ENCODE data around the gene MPI. TPM values are rescaled to one million over a fixed set of nuclear protein-coding genes. Genes with fewer than 3 reads are reported as not detected.

The MPI gene
- total RNA-seq = 10 to 100 TPM; 28.8 to 73.3 (median 33.7) TPM

- intact Hi-C loops (cut with DNase I; ENCODE audit: low total_unique reads) = no loop called here
- TF ChIP-seq CTCF (IDR thresholded peaks at IDR 0.05) (peak in 1 of 4 experiments; percentile 41), POLR2A (IDR thresholded peaks at IDR 0.05) (peak in 1 of 2 donors; percentile 63)
- Histone ChIP-seq H3K27me3 (no peaks in the 10 kb centered on the region), H3K36me3 (no peaks in the 10 kb centered on the region), H3K27ac (peak within 1 kb of the TSS; percentile 81 to 85), H3K4me3 (peak within 1 kb of the TSS; percentile 83 to 87), H3K4me1 (peaks cover 0 to 11% of the 10 kb centered on the region in 2 donors), H3K9me3 (no peaks in the 10 kb centered on the region)
- DNase-seq = peak; percentile 78 to 81
Measured at GRCh38 chr15:74889883-74890664, at the start of gene MPI. Gene MPI (plus strand): TSS chr15:74890042. CDS start chr15:74890074, 32 bp downstream.

- no peaks in the 10 kb centered on the region for H3K27me3 ChIP-seq
- peaks cover 0 to 17% of the 10 kb centered on the region in 2 donors for H3K4me1 ChIP-seq
- no peak overlapping the region for H3K27ac ChIP-seq
- no peak for DNase-seq
- no peaks in the 10 kb centered on the region for H3K36me3 ChIP-seq
- no peak overlapping the region for H3K4me3 ChIP-seq
- no peak for TF ChIP-seq POLR2A (IDR thresholded peaks at IDR 0.05)
- intact Hi-C loops (cut with DNase I; ENCODE audit: low total_unique reads) = no loop called here
- no peaks in the 10 kb centered on the region for H3K9me3 ChIP-seq
Measured at GRCh38 chr15:74840851-74841775, 48.7 kb upstream of the MPI start.

GRCh38 chr15:74841891-74842373 is 47.9 kb upstream of the MPI start:
- Histone ChIP-seq H3K27me3 (no peaks in the 10 kb centered on the region), H3K36me3 (no peaks in the 10 kb centered on the region), H3K9me3 (no peaks in the 10 kb centered on the region), H3K4me3 (peak overlapping the region; percentile 77 to 84), H3K27ac (peak overlapping the region; percentile 91 to 92), H3K4me1 (peaks cover 0 to 17% of the 10 kb centered on the region in 2 donors)
- intact Hi-C loops (cut with DNase I; ENCODE audit: low total_unique reads) = no loop called here
- TF ChIP-seq CTCF (IDR thresholded peaks at IDR 0.05) (no peak), POLR2A (IDR thresholded peaks at IDR 0.05) (no peak)
- no peak for DNase-seq

GRCh38 chr15:74842581-74843444 is 47.0 kb upstream of the MPI start, which contains the start of gene ULK3:
Gene ULK3 (minus strand): TSS chr15:74843156. CDS start chr15:74843105, 51 bp downstream.
- Histone ChIP-seq H3K36me3 (no peaks in the 10 kb centered on the region), H3K27me3 (no peaks in the 10 kb centered on the region), H3K9me3 (no peaks in the 10 kb centered on the region), H3K4me3 (peak within 1 kb of the TSS; percentile 77 to 84), H3K27ac (peak within 1 kb of the TSS; percentile 91 to 92), H3K4me1 (peaks cover 0 to 17% of the 10 kb centered on the region in 2 donors)
- TF ChIP-seq POLR2A (IDR thresholded peaks at IDR 0.05) = peak in 1 of 2 donors; percentile 72
- peak; percentile 51 to 95 (median 87) for TF ChIP-seq CTCF (IDR thresholded peaks at IDR 0.05)
- peak; percentile 87 to 93 for DNase-seq
- intact Hi-C loops (cut with DNase I; ENCODE audit: low total_unique reads) = no loop called here

GRCh38 chr15:74843445-74843828 is 46.4 kb upstream of the MPI start:
- Histone ChIP-seq H3K27me3 (no peaks in the 10 kb centered on the region), H3K9me3 (no peaks in the 10 kb centered on the region), H3K4me1 (peaks cover 0 to 17% of the 10 kb centered on the region in 2 donors), H3K27ac (peak overlapping the region; percentile 91 to 92), H3K36me3 (no peaks in the 10 kb centered on the region), H3K4me3 (peak overlapping the region; percentile 77 to 84)
- no peak for DNase-seq
- intact Hi-C loops (cut with DNase I; ENCODE audit: low total_unique reads) = no loop called here
- TF ChIP-seq CTCF (IDR thresholded peaks at IDR 0.05) (no peak), POLR2A (IDR thresholded peaks at IDR 0.05) (no peak)
